ENCODE measurements around the gene AUTS2. TPM values are rescaled to one million over a fixed set of nuclear protein-coding genes. Genes with fewer than 3 reads are reported as not detected.

Gene AUTS2
- total RNA-seq, 1 donor from 2014 or later = 80.6 TPM

DNA sequence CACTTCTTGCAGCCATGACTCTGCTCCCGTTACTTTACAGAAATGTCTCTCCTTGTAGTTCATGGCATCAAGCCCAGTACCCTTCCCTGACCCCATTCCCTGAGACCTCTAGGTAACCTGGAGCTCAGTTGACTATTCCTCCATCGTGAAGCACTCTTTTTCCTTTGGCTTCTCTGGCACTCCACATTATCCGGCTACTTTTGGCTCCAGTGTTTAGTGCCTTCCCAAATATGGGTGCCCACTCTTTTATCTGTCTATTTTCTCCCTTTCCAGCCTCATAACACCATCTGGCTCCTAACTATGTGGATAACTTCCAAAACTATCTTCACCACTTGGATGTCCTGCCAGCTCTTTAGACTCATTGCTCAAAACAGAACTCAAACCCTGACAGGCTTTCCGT lies 788.9 kb downstream of the AUTS2 start:
- H3K27ac Mint-ChIP-seq (ENCODE audit: unreplicated experiment) = no peak overlapping the region
- H3K36me3 Mint-ChIP-seq (ENCODE audit: unreplicated experiment) = peaks cover 4% of the 10 kb centered on the region
- H3K27me3 Mint-ChIP-seq (ENCODE audit: unreplicated experiment) = no peaks in the 10 kb centered on the region
- no peaks in the 10 kb centered on the region for H3K9me3 Mint-ChIP-seq (ENCODE audit: unreplicated experiment)
- peaks cover 6% of the 10 kb centered on the region for H3K4me1 Mint-ChIP-seq (ENCODE audit: unreplicated experiment)
- TF ChIP-seq, protein P1, sequence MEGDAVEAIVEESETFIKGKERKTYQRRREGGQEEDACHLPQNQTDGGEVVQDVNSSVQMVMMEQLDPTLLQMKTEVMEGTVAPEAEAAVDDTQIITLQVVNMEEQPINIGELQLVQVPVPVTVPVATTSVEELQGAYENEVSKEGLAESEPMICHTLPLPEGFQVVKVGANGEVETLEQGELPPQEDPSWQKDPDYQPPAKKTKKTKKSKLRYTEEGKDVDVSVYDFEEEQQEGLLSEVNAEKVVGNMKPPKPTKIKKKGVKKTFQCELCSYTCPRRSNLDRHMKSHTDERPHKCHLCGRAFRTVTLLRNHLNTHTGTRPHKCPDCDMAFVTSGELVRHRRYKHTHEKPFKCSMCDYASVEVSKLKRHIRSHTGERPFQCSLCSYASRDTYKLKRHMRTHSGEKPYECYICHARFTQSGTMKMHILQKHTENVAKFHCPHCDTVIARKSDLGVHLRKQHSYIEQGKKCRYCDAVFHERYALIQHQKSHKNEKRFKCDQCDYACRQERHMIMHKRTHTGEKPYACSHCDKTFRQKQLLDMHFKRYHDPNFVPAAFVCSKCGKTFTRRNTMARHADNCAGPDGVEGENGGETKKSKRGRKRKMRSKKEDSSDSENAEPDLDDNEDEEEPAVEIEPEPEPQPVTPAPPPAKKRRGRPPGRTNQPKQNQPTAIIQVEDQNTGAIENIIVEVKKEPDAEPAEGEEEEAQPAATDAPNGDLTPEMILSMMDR (IDR thresholded peaks at IDR 0.05) = no peak
- no peak overlapping the region for H3K4me3 Mint-ChIP-seq (ENCODE audit: unreplicated experiment)
- no peak for DNase-seq (ENCODE audit: extremely low spot score, unreplicated experiment)

DNA sequence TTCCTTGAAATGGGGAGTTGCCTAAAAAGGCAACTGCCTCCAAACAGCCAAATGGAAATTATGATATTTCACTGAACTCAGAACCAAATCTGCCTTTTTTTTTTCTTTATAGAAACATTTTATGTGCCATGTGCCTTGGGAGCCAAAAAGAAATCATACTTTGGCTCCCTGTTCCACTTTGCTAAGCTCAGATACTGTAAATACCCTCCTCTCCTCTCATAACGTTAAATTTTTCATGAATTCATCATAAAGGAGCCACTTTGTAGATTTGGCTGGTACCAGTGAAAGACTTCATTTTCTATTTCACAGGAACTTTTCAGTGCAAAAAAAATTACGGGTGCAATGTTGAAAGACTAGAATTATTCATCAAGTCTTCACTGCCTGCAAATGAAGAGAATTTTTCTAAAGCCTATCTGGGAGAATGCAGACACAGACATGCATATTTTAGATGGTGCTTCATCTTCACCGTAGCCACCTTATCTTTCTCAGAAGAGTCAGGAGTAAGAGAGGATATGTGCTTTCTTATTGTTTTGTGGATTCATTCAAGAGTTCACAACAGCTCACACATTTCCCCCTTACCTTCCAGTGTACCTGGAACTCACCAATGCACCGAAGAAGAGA lies 791.4 kb downstream of the AUTS2 start:
- Mint-ChIP-seq H3K36me3 (ENCODE audit: unreplicated experiment) (peaks cover 4% of the 10 kb centered on the region), H3K4me3 (ENCODE audit: unreplicated experiment) (no peak overlapping the region), H3K27ac (ENCODE audit: unreplicated experiment) (no peak overlapping the region), H3K27me3 (ENCODE audit: unreplicated experiment) (no peaks in the 10 kb centered on the region), H3K4me1 (ENCODE audit: unreplicated experiment) (peaks cover 15% of the 10 kb centered on the region), H3K9me3 (ENCODE audit: unreplicated experiment) (no peaks in the 10 kb centered on the region)
- TF ChIP-seq, protein P1 (IDR thresholded peaks at IDR 0.05) = no peak
- DNase-seq (ENCODE audit: extremely low spot score, unreplicated experiment) = no peak

DNA sequence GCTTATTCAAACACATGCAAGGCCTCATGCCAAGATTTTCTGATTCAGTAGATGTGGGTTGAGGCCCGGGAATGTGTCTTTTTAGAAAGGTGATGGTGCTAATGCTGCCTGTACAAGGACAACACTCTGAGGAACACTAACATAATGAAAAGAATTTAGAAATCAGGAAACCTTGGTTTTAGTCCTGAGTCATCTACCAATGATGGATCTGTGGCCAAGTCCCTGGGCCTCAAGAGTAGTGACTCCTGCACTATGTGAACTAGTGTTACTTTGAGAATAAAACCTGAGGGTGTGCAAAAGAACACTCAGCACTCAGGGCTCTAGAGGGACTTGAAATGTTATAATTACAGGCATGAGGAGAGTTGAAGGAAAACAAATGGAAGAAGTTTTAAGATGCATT lies 792.0 kb downstream of the AUTS2 start:
- no peak overlapping the region for H3K4me3 Mint-ChIP-seq (ENCODE audit: unreplicated experiment)
- H3K27me3 Mint-ChIP-seq (ENCODE audit: unreplicated experiment) = no peaks in the 10 kb centered on the region
- TF ChIP-seq, protein P1 (IDR thresholded peaks at IDR 0.05) = no peak
- peaks cover 15% of the 10 kb centered on the region for H3K4me1 Mint-ChIP-seq (ENCODE audit: unreplicated experiment)
- H3K27ac Mint-ChIP-seq (ENCODE audit: unreplicated experiment) = no peak overlapping the region
- H3K9me3 Mint-ChIP-seq (ENCODE audit: unreplicated experiment) = no peaks in the 10 kb centered on the region
- DNase-seq (ENCODE audit: extremely low spot score, unreplicated experiment) = no peak
- peaks cover 4% of the 10 kb centered on the region for H3K36me3 Mint-ChIP-seq (ENCODE audit: unreplicated experiment)

DNA sequence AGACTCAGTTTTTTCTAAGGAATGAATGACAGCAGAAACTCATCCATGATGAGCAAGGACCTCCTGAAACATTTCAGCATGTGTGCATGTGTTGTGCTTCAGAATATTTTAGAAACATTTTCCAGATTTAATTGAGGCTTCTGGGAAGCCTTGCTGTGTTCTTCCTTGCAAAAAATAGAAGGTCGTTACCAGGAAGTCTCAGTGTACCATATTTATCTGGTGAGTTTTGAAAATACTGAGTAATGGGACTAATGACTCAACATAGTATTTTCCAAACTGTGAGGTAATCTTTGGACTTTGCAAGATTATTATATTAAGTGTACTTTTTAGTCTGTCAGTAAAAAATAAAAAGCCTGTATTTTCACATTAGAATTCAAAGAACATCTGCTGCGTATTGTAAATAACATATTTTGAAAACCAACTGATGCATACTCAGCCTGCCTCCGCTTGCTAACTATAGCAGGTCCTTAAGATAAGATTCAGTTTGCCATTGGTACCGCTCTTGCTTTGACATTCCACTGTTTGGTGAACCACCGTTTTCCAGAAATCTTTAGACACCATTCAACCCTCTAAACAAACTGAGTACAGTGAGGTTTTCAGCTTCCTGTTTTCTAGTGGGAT lies 794.1 kb downstream of the AUTS2 start:
- Mint-ChIP-seq H3K27ac (ENCODE audit: unreplicated experiment) (no peak overlapping the region), H3K4me3 (ENCODE audit: unreplicated experiment) (no peak overlapping the region), H3K36me3 (ENCODE audit: unreplicated experiment) (peaks cover 7% of the 10 kb centered on the region), H3K9me3 (ENCODE audit: unreplicated experiment) (no peaks in the 10 kb centered on the region), H3K4me1 (ENCODE audit: unreplicated experiment) (peaks cover 15% of the 10 kb centered on the region), H3K27me3 (ENCODE audit: unreplicated experiment) (no peaks in the 10 kb centered on the region)
- no peak for DNase-seq (ENCODE audit: extremely low spot score, unreplicated experiment)
- TF ChIP-seq, protein P1 (IDR thresholded peaks at IDR 0.05) = no peak

DNA sequence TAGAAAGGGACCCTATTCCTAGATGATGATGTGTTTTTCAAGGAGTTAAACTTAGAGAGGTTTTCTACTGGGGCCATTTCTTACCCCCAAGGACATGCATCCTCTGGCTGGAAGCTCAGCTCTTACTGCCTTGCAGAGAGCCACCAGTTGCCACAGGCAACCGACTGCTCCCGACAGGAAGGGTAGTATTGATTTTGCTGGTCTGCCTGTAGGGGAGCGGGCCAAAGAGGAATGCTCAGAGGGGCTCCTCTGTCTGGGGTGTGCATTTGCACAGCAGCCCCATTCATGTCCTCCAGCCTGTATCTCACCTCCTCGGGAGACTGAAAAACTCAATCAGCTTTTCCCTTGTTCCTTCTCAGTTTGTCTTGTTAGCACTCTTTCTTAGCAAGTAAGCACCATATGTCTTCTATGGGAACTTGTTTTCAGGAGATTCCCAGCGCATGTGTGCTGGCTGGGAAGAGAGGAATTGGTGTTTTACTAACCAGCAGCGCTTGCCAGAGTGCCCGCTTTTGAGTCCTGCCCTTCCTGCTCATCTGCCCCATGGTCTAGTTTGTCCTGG lies 794.7 kb downstream of the AUTS2 start:
- no peak overlapping the region for H3K27ac Mint-ChIP-seq (ENCODE audit: unreplicated experiment)
- DNase-seq (ENCODE audit: extremely low spot score, unreplicated experiment) = no peak
- H3K9me3 Mint-ChIP-seq (ENCODE audit: unreplicated experiment) = no peaks in the 10 kb centered on the region
- peaks cover 7% of the 10 kb centered on the region for H3K36me3 Mint-ChIP-seq (ENCODE audit: unreplicated experiment)
- H3K27me3 Mint-ChIP-seq (ENCODE audit: unreplicated experiment) = no peaks in the 10 kb centered on the region
- TF ChIP-seq, protein P1 (IDR thresholded peaks at IDR 0.05) = no peak
- no peak overlapping the region for H3K4me3 Mint-ChIP-seq (ENCODE audit: unreplicated experiment)
- peaks cover 15% of the 10 kb centered on the region for H3K4me1 Mint-ChIP-seq (ENCODE audit: unreplicated experiment)
